RWPE1 (cell line): Measurements from ENCODE around the gene KHDRBS1.
"Not testable (repeated sequence)": the region's sequence is repeated elsewhere in the genome, so short reads cannot be mapped to it uniquely, and the experiment has no call there.

Experiments used
- CTCF ChIA-PET: fragments of 350-600 bp; sonication (Branson Sonifier 250); formaldehyde crosslinking; extraction: SDS; loops from one replicate; lab custom pipeline; 2021; lab: Yijun Ruan, JAX
- POLR2A ChIA-PET: fragments of 400-600 bp; formaldehyde crosslinking; extraction: SDS; loops from one replicate; lab custom pipeline; 2020; ENCODE audit warnings: antibody characterized with exemption; ENCODE audit not compliant: low non-redundant PET; lab: Yijun Ruan, JAX
- DNase-seq: peaks from one replicate; pipeline ENCODE4 v3.0.0; 2012; ENCODE audit warnings: low spot score
- H3K27ac ChIP-seq: fragments of 450-650 bp; 2 replicates; pipeline ENCODE4 v1.5.1; 2017
- TF ChIP-seq, protein P1 (sequence below): fragments of 450-650 bp; conservative IDR thresholded peaks from 2 replicates; pipeline ENCODE4 v1.5.1; 2017; ENCODE audit warnings: low read depth, mild to moderate bottlenecking

KHDRBS1 gene

DNA sequence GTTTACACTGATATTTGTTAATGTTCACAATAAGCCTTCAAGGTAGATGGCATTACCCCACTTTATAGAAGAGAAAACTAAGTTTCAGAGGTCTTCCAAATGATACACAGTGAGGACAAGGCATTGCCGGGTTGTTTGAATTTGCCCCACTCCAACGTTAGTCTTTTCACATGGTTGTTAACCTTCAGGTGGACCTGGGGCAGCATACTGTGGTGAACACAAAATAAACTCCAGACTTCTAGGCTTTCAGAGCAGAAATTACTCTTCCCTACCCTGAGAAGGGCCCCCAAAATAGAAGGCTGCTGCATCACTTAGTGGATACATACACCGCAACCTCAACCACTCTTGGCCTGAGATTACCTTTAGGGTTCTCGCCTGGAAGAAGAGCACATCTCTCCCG, 3.4 kb upstream of the KHDRBS1 start:
- CTCF ChIA-PET: no interaction called here
- POLR2A ChIA-PET: no interaction called here
- DNase-seq: no peak
- TF ChIP-seq, protein P1, sequence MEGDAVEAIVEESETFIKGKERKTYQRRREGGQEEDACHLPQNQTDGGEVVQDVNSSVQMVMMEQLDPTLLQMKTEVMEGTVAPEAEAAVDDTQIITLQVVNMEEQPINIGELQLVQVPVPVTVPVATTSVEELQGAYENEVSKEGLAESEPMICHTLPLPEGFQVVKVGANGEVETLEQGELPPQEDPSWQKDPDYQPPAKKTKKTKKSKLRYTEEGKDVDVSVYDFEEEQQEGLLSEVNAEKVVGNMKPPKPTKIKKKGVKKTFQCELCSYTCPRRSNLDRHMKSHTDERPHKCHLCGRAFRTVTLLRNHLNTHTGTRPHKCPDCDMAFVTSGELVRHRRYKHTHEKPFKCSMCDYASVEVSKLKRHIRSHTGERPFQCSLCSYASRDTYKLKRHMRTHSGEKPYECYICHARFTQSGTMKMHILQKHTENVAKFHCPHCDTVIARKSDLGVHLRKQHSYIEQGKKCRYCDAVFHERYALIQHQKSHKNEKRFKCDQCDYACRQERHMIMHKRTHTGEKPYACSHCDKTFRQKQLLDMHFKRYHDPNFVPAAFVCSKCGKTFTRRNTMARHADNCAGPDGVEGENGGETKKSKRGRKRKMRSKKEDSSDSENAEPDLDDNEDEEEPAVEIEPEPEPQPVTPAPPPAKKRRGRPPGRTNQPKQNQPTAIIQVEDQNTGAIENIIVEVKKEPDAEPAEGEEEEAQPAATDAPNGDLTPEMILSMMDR: no peak
- H3K27ac ChIP-seq: no peak overlapping the region

GRCh38 chr1:32012709-32013385, 821 bp upstream of the KHDRBS1 start:
- H3K27ac ChIP-seq: peak overlapping the region; percentile 98
- TF ChIP-seq, protein P1: no peak
- POLR2A ChIA-PET: interaction anchor here (0.7 to 0.8 kb wide), 2 partner anchors 18 to 71 kb away, joined by 3 to 4 read pairs; no protein-coding TSS in a partner anchor
- CTCF ChIA-PET: interaction anchor here (1.2 kb wide), 1 partner anchor 14 kb away, joined by 3 read pairs; no protein-coding TSS in a partner anchor
- no peak for DNase-seq

DNA sequence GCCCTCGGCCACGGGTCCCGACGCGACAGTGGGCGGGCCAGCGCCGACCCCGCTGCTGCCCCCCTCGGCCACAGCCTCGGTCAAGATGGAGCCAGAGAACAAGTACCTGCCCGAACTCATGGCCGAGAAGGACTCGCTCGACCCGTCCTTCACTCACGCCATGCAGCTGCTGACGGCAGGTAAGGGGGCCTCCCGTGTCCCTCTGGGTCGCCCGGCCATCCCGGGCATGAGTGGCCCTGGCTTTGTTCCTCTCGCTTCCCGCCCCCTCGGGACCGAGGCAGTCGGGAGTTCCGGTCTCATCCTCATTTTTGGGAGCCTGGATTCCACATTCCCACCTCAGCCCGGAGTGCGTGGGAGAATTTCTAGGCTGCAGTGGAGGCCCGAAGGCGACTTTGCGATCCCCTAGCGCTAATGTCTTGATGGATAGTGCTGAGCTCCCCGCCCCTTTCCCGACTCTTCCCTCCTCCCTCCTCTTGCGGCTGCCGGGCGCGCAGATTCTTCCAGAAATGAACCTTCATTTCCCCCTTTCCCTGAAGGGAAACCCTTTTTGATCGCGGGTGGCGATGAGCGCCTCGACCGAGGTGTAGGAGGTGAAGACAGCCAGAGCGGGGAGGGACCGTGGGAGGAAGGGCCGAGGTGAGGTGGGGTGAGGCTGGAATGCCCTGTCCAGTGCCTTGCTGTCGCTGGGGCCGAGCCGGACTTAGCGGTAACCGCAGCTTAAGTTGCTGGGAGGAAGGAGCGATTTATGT, 705 bp downstream of the KHDRBS1 start:
- peak overlapping the region; percentile 98 for H3K27ac ChIP-seq
- POLR2A ChIA-PET: interaction anchor here (0.5 to 0.7 kb wide), 4 partner anchors 11 to 796 kb away, joined by 3 to 4 read pairs (median 3); no protein-coding TSS in a partner anchor
- DNase-seq: peak; percentile 57
- CTCF ChIA-PET: interaction anchor here (0.7 kb wide), 2 partner anchors 18 to 44 kb away, joined by 3 read pairs; no protein-coding TSS in a partner anchor
- TF ChIP-seq, protein P1: no peak

- DNase-seq: no peak
- ChIA-PET CTCF (interaction anchor here (0.7 kb wide), 1 partner anchor 17 kb away, joined by 3 read pairs; no protein-coding TSS in a partner anchor), POLR2A (interaction anchor here (0.5 to 0.7 kb wide), 3 partner anchors 11 to 796 kb away, joined by 3 to 4 read pairs (median 3); no protein-coding TSS in a partner anchor)
- peak overlapping the region; percentile 98 for H3K27ac ChIP-seq
- TF ChIP-seq, protein P1: no peak
These were observed 1.2 kb downstream of the KHDRBS1 start for GRCh38 chr1:32014948-32015273.

GRCh38 chr1:32020339-32020738, 6.7 kb downstream of the KHDRBS1 start:
- POLR2A ChIA-PET: interaction anchor here (0.6 to 0.7 kb wide), 2 partner anchors 11 to 46 kb away, joined by 3 to 6 read pairs; no protein-coding TSS in a partner anchor
- DNase-seq: no peak
- H3K27ac ChIP-seq: peak overlapping the region; percentile 68
- TF ChIP-seq, protein P1: no peak
- CTCF ChIA-PET: interaction anchor here (0.6 to 1.2 kb wide), 3 partner anchors 20 to 1590 kb away, joined by 3 to 5 read pairs (median 4); no protein-coding TSS in a partner anchor

DNA sequence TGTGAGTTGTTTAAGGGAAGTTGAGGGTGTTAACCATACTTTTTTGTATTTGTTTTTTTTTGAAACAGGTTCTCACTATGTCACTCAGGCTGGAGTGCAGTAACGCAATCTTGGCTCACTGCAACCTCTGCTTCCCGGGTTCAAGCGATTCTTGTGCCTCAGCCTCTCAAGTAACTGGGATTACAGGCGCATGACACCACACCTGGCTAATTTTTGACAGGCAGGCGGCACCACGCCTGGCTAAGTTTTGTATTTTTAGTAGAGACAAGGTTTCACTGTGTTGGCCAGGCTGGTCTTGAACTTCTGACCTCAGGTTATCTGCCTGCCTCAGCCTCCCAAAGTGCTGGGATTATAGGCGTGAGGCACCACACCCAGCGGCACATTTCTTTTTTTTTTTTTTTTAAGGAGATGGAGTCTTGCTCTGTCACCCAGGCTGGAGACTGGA, 7.9 kb downstream of the KHDRBS1 start:
- H3K27ac ChIP-seq, POLR2A ChIA-PET: not testable (repeated sequence)
- CTCF ChIA-PET: interaction anchor here (0.6 kb wide), 1 partner anchor 1240 kb away, joined by 4 read pairs; no protein-coding TSS in a partner anchor

More for the DNA sequence above, 7.9 kb downstream of the KHDRBS1 start:
- DNase-seq: not testable (repeated sequence)
